T-helper 2 cell treated with Interferon-gamma antibody and Interleukin-4, amounts not matched to agents 5 μg/mL and 100 μg/mL, for 36 hours (primary cell): ENCODE measurements around the gene MYL6B.

Experiments used
- DNase-seq: peaks from one replicate; pipeline ENCODE4 v3.0.0; 2021; ENCODE audit warnings: low spot score
- H3K27ac Mint-ChIP-seq: one replicate; pipeline ENCODE4 v1.8.0; 2021; ENCODE audit warnings: mild to moderate bottlenecking, mixed read lengths
- H3K27me3 Mint-ChIP-seq: one replicate; pipeline ENCODE4 v1.8.0; 2021; ENCODE audit warnings: low read depth, mixed read lengths
- H3K36me3 Mint-ChIP-seq: one replicate; pipeline ENCODE4 v1.8.0; 2021; ENCODE audit warnings: low read depth, mixed read lengths
- H3K4me1 Mint-ChIP-seq: one replicate; pipeline ENCODE4 v1.8.0; 2021; ENCODE audit warnings: low read depth, mixed read lengths
- H3K4me3 Mint-ChIP-seq: one replicate; pipeline ENCODE4 v1.8.0; 2022; ENCODE audit warnings: mild to moderate bottlenecking, moderate library complexity, mixed read lengths
- H3K9me3 Mint-ChIP-seq: one replicate; pipeline ENCODE4 v1.8.0; 2021; ENCODE audit warnings: mixed read lengths

MYL6B gene

DNA sequence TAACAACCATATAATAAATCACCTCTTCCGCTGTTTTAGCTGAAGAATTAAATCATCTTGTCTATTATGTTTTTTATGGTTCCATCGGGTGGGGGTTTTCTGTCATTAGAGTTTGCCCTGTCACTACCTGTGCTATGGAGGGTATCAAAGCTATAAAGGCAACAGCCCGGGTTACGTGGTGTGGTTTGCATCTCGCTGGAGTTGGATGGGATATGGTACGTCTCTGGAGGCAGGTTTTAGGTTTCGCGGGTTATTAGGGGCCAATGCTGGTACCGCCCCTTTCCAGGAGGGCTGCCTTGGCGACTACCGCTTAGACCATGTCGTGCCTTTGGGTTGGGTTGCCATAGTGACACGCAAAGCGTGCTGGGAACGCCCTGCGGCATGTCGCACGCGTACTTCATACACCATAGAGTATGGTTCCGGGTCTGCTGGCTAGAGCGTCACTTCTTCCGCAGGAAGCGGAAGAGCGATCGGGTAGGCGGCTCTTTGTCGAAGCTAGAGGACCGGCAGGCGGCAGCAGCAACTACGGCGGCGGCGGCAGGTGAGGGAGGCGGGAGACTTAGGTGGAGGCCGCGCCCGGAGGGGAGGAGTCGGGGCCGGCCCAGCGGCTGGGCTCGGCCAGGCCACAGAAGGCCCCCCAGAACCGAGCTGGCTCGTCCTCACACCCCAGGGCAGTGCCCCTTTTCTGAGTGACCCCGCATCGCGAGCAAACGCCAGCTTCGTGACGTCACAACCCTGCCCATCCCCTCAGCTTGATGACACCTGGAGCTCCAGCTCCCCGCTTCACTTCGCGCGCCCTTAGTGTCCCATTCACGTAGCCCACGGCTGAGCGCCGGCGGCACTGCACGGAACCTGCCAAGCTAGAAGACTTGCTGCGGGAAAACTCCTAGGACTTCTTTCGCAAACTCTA, 34.4 kb upstream of the MYL6B start, which contains the start of gene ZC3H10:
Gene ZC3H10 (plus strand): TSS at position 489 of the 910 bp plus-strand sequence. CDS start 2,297 bp downstream, outside the sequence.
- peaks cover 41% of the 10 kb centered on the region for H3K36me3 Mint-ChIP-seq
- H3K4me3 Mint-ChIP-seq, result peak within 1 kb of the TSS; percentile 99
- H3K4me1 Mint-ChIP-seq, result peaks cover 28% of the 10 kb centered on the region

GRCh38 chr12:56118688-56119357, 33.6 kb upstream of the MYL6B start:
- Mint-ChIP-seq H3K4me3 (peak overlapping the region; percentile 99), H3K27ac (peak overlapping the region; percentile 100), H3K9me3 (no peaks in the 10 kb centered on the region), H3K4me1 (peaks cover 29% of the 10 kb centered on the region), H3K27me3 (no peaks in the 10 kb centered on the region), H3K36me3 (peaks cover 36% of the 10 kb centered on the region)
- DNase-seq, result no peak

More for the DNA sequence above, 34.4 kb upstream of the MYL6B start, which contains the start of gene ZC3H10:
- no peaks in the 10 kb centered on the region for H3K9me3 Mint-ChIP-seq
- DNase-seq, result peak; percentile 99
- no peaks in the 10 kb centered on the region for H3K27me3 Mint-ChIP-seq
- peak within 1 kb of the TSS; percentile 100 for H3K27ac Mint-ChIP-seq

DNA sequence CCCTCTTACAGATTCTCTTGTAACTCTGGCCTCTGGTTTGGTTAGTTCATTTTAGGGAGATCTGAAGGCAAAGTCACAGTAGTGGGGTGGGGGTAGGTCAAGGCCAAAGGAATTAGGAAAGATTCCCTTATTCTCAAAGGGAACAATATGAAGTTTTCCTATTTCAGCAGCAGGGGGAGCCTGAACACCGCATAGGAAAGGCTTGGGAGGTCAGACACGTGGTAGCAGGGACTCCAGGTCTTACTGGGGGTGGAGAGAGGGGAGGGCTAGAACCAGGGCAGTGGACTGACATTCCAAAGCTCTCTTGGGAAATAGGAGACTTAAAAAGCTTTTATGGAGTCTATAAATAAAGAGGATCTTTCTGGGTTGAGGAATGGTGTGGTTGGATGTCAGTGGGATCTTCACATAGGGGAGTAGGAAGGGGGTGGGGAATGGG, 33.0 kb upstream of the MYL6B start:
- Mint-ChIP-seq H3K36me3 (peaks cover 34% of the 10 kb centered on the region), H3K4me1 (peaks cover 32% of the 10 kb centered on the region), H3K27ac (peak overlapping the region; percentile 100), H3K9me3 (no peaks in the 10 kb centered on the region), H3K27me3 (no peaks in the 10 kb centered on the region), H3K4me3 (peak overlapping the region; percentile 99)
- peak; percentile 52 for DNase-seq

DNA sequence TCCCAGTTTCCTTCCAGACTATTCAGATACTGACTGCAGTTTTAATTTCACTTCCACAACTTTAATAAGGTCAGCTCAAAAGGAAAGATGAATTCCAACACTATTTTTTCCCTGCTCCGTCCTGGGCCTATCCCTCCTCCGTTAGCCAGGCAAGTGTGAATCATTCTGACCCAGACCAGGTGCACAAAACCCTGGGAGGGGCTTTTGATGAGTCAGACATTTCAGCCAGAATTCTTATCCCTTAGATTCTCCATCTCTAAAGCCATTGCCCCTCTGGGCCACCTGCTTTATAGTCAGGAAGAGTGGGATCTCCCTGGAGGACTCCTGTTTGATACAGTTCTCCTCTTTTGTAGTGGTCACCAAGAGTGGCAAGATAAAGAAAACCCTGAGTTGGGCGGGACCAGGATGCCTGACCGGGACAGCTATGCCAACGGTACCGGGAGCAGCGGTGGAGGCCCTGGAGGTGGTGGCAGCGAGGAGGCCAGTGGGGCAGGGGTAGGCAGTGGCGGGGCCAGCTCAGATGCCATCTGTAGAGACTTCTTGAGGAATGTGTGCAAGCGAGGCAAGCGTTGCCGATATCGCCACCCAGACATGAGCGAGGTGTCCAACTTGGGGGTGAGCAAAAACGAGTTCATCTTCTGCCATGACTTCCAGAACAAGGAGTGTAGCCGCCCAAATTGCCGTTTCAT, 32.1 kb upstream of the MYL6B start:
- no peak overlapping the region for H3K4me3 Mint-ChIP-seq
- no peaks in the 10 kb centered on the region for H3K27me3 Mint-ChIP-seq
- peaks cover 36% of the 10 kb centered on the region for H3K4me1 Mint-ChIP-seq
- DNase-seq, result no peak
- no peaks in the 10 kb centered on the region for H3K9me3 Mint-ChIP-seq
- H3K36me3 Mint-ChIP-seq, result peaks cover 33% of the 10 kb centered on the region
- H3K27ac Mint-ChIP-seq, result no peak overlapping the region

DNA sequence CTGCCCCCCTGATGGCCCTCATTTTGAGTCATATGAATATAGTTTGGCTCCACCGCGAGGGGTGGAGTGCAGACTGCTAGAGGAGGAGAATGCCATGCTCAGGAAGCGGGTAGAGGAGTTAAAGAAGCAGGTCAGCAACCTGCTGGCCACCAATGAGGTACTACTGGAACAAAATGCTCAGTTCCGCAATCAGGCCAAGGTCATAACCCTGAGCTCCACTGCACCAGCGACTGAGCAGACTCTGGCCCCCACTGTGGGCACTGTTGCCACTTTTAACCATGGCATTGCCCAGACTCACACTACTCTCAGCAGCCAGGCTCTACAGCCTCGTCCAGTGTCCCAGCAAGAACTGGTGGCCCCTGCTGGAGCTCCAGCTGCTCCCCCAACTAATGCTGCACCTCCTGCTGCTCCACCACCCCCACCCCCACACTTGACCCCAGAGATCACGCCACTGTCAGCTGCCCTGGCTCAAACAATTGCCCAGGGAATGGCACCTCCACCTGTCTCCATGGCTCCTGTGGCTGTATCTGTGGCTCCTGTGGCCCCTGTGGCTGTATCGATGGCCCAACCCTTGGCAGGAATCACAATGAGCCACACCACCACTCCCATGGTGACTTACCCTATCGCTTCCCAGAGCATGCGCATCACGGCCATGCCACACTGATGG, 31.1 kb upstream of the MYL6B start:
- Mint-ChIP-seq H3K27me3 (no peaks in the 10 kb centered on the region), H3K4me3 (no peak overlapping the region), H3K9me3 (no peaks in the 10 kb centered on the region), H3K27ac (no peak overlapping the region), H3K4me1 (peaks cover 39% of the 10 kb centered on the region), H3K36me3 (peaks cover 33% of the 10 kb centered on the region)
- no peak for DNase-seq

DNA sequence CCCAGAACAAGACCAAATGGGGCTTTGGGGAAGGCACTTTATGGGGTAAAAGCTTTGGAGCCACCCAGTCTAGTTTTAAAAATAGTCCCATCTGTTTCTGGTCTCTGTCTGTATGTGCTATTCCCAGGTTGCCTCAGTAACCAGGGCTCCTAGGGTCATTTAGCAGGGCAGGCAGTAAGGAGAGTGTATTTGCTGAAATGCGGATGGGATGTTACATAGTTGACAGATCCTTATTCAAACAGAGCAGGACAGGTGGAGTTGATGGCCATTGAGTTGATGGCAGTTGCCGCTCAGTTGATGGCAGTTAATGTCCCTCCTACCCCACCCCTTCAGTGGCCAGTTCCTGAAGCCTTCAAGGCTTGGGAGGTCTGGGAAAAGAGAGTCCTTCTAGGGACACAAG, 29.8 kb upstream of the MYL6B start:
- Mint-ChIP-seq H3K27ac (no peak overlapping the region), H3K9me3 (no peaks in the 10 kb centered on the region), H3K36me3 (peaks cover 20% of the 10 kb centered on the region), H3K4me1 (peaks cover 47% of the 10 kb centered on the region), H3K27me3 (no peaks in the 10 kb centered on the region), H3K4me3 (no peak overlapping the region)
- no peak for DNase-seq

GRCh38 chr12:56124133-56124532, 28.3 kb upstream of the MYL6B start:
- peak overlapping the region; percentile 53 for H3K27ac Mint-ChIP-seq
- no peak overlapping the region for H3K4me3 Mint-ChIP-seq
- H3K27me3 Mint-ChIP-seq, result no peaks in the 10 kb centered on the region
- no peaks in the 10 kb centered on the region for H3K9me3 Mint-ChIP-seq
- no peak for DNase-seq
- peaks cover 39% of the 10 kb centered on the region for H3K4me1 Mint-ChIP-seq
- H3K36me3 Mint-ChIP-seq, result peaks cover 22% of the 10 kb centered on the region

DNA sequence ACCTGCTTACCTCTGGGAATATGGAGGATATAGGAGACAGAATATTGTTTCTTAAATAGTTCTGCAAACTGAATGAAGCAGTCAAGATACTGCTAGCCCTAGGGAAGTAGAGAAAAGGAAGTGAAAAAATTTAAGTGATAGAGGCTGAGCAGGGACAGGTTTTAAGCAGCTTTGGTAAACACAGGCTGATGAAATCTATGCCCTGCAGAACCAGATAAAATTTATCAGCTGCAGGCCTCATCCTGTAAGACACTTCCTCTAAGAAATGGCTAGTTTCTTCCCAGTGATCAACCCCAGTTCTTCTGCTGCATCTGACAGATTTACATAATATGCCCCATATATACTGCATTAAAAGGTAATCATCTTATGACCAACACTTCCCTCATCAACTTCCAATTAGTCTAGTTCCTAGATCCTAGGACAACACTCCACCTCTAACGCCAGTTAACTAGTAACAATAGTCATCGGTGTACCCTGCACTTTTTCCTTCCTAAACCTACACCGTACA, 25.6 kb upstream of the MYL6B start:
- Mint-ChIP-seq H3K36me3 (peaks cover 42% of the 10 kb centered on the region), H3K4me1 (peaks cover 51% of the 10 kb centered on the region), H3K27me3 (no peaks in the 10 kb centered on the region), H3K4me3 (peak overlapping the region; percentile 94), H3K27ac (peak overlapping the region; percentile 91), H3K9me3 (peaks cover 6% of the 10 kb centered on the region)
- no peak for DNase-seq

DNA sequence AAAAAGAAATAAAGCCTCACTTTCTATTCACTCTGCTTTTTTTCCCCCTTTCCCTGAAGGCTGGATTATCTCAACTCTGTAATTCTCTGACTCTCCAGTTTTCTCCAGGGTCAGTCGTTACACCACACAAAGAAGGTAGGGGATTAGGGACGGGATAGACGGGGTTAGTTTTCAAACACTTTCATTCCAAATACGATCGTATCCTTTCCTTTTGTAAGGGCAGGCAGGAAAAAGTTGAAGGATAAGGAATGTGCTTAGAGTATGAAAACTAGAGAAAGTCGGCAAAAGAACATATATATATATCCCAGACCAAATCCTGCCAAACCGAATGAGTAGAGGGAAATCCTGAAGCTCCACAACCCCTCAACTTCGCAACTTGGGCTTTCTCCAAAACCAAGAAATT, 24.9 kb upstream of the MYL6B start:
- H3K9me3 Mint-ChIP-seq, result peaks cover 6% of the 10 kb centered on the region
- peaks cover 47% of the 10 kb centered on the region for H3K36me3 Mint-ChIP-seq
- H3K27ac Mint-ChIP-seq, result peak overlapping the region; percentile 91
- H3K4me3 Mint-ChIP-seq, result peak overlapping the region; percentile 94
- no peak for DNase-seq
- peaks cover 58% of the 10 kb centered on the region for H3K4me1 Mint-ChIP-seq
- no peaks in the 10 kb centered on the region for H3K27me3 Mint-ChIP-seq

- Mint-ChIP-seq H3K27ac (peak within 1 kb of the TSS; percentile 91), H3K27me3 (no peaks in the 10 kb centered on the region), H3K9me3 (peaks cover 6% of the 10 kb centered on the region), H3K4me1 (peaks cover 59% of the 10 kb centered on the region), H3K36me3 (peaks cover 51% of the 10 kb centered on the region), H3K4me3 (peak within 1 kb of the TSS; percentile 94)
- peak; percentile 98 for DNase-seq
Measured at GRCh38 chr12:56127888-56128669, 24.3 kb upstream of the MYL6B start, which contains the start of gene ESYT1. TSS of gene ESYT1 (plus strand) at chr12:56128267. CDS start at chr12:56128320, 53 bp downstream.

DNA sequence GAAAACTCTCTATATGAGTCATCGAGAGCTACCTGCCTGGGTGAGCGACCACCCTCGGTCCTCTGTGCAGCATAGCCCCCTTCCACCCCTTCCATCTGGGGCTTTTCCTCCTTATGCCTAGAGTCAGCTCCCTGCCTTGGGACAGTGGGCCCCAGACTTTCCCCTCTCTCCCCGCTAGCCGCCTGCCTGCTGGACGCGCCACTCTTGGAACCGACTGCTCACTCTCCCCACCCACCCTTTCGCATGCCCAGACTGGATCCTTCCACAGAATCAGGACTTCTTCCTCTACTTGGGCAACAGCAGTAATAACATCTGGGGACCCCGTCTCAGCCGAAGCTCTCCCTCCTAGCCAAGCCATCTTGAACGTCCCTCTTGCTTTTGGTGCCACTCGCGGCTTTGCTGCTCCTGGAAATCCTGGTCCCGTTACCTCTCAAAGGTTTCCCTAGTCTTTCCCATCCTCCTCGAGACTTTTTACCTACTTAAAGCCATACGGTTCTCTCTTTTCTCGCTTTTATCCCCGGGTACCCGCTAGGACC, 23.6 kb upstream of the MYL6B start:
- no peaks in the 10 kb centered on the region for H3K27me3 Mint-ChIP-seq
- H3K36me3 Mint-ChIP-seq, result peaks cover 56% of the 10 kb centered on the region
- H3K4me3 Mint-ChIP-seq, result peak overlapping the region; percentile 94
- H3K9me3 Mint-ChIP-seq, result peaks cover 6% of the 10 kb centered on the region
- H3K27ac Mint-ChIP-seq, result peak overlapping the region; percentile 91
- H3K4me1 Mint-ChIP-seq, result peaks cover 61% of the 10 kb centered on the region
- DNase-seq, result no peak

DNA sequence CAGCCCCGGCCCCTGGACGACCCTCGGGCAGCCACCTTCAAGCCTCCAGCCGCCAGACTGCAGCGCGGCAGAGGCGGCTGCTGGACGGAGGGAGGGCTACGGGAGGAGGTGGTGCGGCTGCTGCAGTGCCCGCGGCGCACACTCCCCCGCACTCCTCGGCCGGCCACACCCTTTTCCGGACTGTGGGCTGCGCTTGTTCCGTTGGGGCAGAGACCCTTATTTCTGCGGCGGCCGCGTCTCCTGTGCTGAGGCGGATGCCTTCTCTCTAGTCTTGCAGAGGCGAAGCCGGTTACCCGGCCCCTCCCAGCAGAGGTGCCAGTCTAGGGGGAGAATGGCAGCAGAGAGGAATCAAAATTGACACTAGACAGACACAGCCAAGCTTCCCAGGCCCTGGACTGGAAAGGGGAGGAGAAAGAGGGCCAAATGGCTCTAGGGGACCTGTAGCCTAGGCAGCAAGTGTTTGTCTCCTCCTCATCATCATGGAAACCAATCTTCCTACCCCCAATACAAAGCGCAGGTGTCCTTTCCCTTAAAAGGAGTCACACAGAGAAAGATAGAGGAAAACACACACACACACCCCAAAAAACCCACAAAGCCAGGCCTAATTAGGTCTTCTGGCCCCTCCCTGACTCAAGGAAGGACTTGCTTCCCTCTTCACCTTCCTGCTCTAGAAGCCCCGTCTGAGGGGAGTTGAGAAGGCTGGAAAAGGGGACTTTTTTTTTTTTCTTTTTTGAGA, 23.0 kb upstream of the MYL6B start:
- Mint-ChIP-seq H3K9me3 (peaks cover 6% of the 10 kb centered on the region), H3K4me1 (peaks cover 60% of the 10 kb centered on the region), H3K27ac (peak overlapping the region; percentile 91), H3K27me3 (no peaks in the 10 kb centered on the region), H3K4me3 (peak overlapping the region; percentile 94), H3K36me3 (peaks cover 57% of the 10 kb centered on the region)
- peak; percentile 81 for DNase-seq
